GM12878 (cell line): ENCODE data around the gene HGS. TPM values are rescaled to one million over a fixed set of nuclear protein-coding genes. Genes with fewer than 3 reads are reported as not detected.

ENCODE experiments used
- ATAC-seq: fragments of 200-7000 bp; cut with Tn5 transposase; 3 replicates; pipeline ENCODE4 v1.9.1; 2020; ENCODE audit warnings: mild to moderate bottlenecking, moderate library complexity
- BruUV-seq: library from RNA; stranded (reverse); fragments of 400-500 nt; replicated peaks from 2 replicates; lab custom pipeline; 2021; lab: Mats Ljungman, UMichigan
- CTCF ChIA-PET: fragments of 300-600 bp; sonication (Branson Sonifier 250); formaldehyde crosslinking; extraction: SDS; loops from one replicate; lab custom pipeline; 2021; ENCODE audit warnings: inconsistent platforms; lab: Yijun Ruan, JAX
- POLR2A ChIA-PET: fragments of 350-600 bp; formaldehyde crosslinking; extraction: SDS; loops from one replicate; lab custom pipeline; 2021; ENCODE audit warnings: inconsistent platforms; lab: Charles Lee
- RAD21 ChIA-PET: fragments of 300-600 bp; sonication (Branson Sonifier 250); formaldehyde crosslinking; loops from one replicate; lab custom pipeline; 2023; ENCODE audit warnings: antibody characterized with exemption; ENCODE audit not compliant: unreplicated experiment; lab: Charles Lee
- SMC1A ChIA-PET: fragments of 300-600 bp; sonication (Branson Sonifier 250); formaldehyde crosslinking; loops from one replicate; lab custom pipeline; 2023; ENCODE audit not compliant: unreplicated experiment, uncharacterized antibody; lab: Charles Lee
- DNase-seq: peaks from one replicate; pipeline ENCODE4 v3.0.0-alpha.2; 2011; ENCODE audit warnings: low read depth, low spot score
- FAIRE-seq: peaks from 3 replicates; lab custom pipeline; 2011; peaks lifted over from hg19 to GRCh38; lab: Jason Lieb, UNC
- H2AFZ ChIP-seq: 2 replicates; pipeline ENCODE4 v1.6.0; 2011; ENCODE audit warnings: low read depth, low read length, control low read depth; ENCODE audit not compliant: control insufficient read depth
- H3K27ac ChIP-seq: 2 replicates; pipeline ENCODE4 v1.5.1; 2011; ENCODE audit warnings: control low read depth; ENCODE audit not compliant: control insufficient read depth, insufficient read depth
- H3K27me3 ChIP-seq, 2 experiments: replicated peaks in 1 of 2; 2 replicates each; pipeline versions ENCODE4 v1.6.0 to v1.6.1; 2011; ENCODE audit warnings: low read length in 1 of 2; ENCODE audit not compliant: control insufficient read depth in 2 of 2, insufficient read depth in 2 of 2
- H3K36me3 ChIP-seq, 2 experiments: 2 replicates each; pipeline ENCODE4 v1.5.1; 2011; ENCODE audit warnings: low read length in 1 of 2; ENCODE audit not compliant: control insufficient read depth in 2 of 2, insufficient read depth in 2 of 2
- H3K4me1 ChIP-seq: 2 replicates; pipeline ENCODE4 v1.6.1; 2011; ENCODE audit warnings: mild to moderate bottlenecking, low read length, moderate library complexity, mixed read lengths; ENCODE audit not compliant: control insufficient read depth, insufficient read depth
- H3K4me2 ChIP-seq: 2 replicates; pipeline ENCODE4 v1.6.0; 2011; ENCODE audit warnings: control low read depth; ENCODE audit not compliant: control insufficient read depth, insufficient read depth
- H3K4me3 ChIP-seq: fragments of 200-600 bp; sonication (generic); 2 replicates; pipeline ENCODE4 v1.5.1; 2016
- H3K79me2 ChIP-seq: 2 replicates; pipeline ENCODE4 v1.6.0; 2011; ENCODE audit warnings: low read length; ENCODE audit not compliant: control insufficient read depth, insufficient read depth
- H3K9ac ChIP-seq: 2 replicates; pipeline ENCODE4 v1.8.0; 2011; ENCODE audit warnings: low read length, control low read depth, mixed read lengths; ENCODE audit not compliant: control insufficient read depth, insufficient read depth
- H3K9me3 ChIP-seq: replicated peaks from 3 replicates; pipeline ENCODE4 v1.5.1; 2011; ENCODE audit warnings: mild to moderate bottlenecking, low read length; ENCODE audit not compliant: control insufficient read depth, insufficient read depth
- H4K20me1 ChIP-seq: 2 replicates; pipeline ENCODE4 v1.6.0; 2011; ENCODE audit not compliant: control insufficient read depth, insufficient read depth
- CBFB ChIP-seq: IDR thresholded peaks from 2 replicates; pipeline ENCODE4 v1.6.1; 2016; ENCODE audit warnings: antibody characterized with exemption, low read depth
- CREM ChIP-seq: IDR thresholded peaks from 2 replicates; pipeline ENCODE4 v1.6.1; 2014; ENCODE audit warnings: antibody characterized with exemption, low read depth
- FOXK2 ChIP-seq: fragments of 450-650 bp; IDR thresholded peaks from 2 replicates; pipeline ENCODE4 v1.6.1; 2017; ENCODE audit warnings: mild to moderate bottlenecking, moderate library complexity
- HSF1 ChIP-seq: fragments of 150-350 bp; IDR thresholded peaks from 2 replicates; pipeline ENCODE4 v1.6.1; 2014; ENCODE audit warnings: mild to moderate bottlenecking, low read depth, low read length
- NFXL1 ChIP-seq: fragments of 450-650 bp; IDR thresholded peaks from 2 replicates; pipeline ENCODE4 v1.6.1; 2017; ENCODE audit warnings: antibody characterized with exemption, mild to moderate bottlenecking, borderline replicate concordance
- NR2C2 ChIP-seq: IDR thresholded peaks from 2 replicates; pipeline ENCODE4 v1.6.1; 2011; ENCODE audit warnings: borderline replicate concordance, low read depth; ENCODE audit not compliant: control insufficient read depth, insufficient read length
- POLR2AphosphoS5 ChIP-seq: IDR thresholded peaks from 2 replicates; pipeline ENCODE4 v1.6.1; 2011; ENCODE audit warnings: mild to moderate bottlenecking, low read length, inconsistent platforms
- POU2F2 ChIP-seq: IDR thresholded peaks from 3 replicates; pipeline ENCODE4 v1.6.1; 2011; ENCODE audit warnings: low read depth, mild to moderate bottlenecking, low read length, borderline replicate concordance
- RELB ChIP-seq: fragments of 450-650 bp; IDR thresholded peaks from 2 replicates; pipeline ENCODE4 v1.6.1; 2017; ENCODE audit warnings: low read depth, mild to moderate bottlenecking, moderate library complexity
- SREBF1 ChIP-seq: IDR thresholded peaks from 2 replicates; pipeline ENCODE4 v1.6.1; 2012; ENCODE audit warnings: mild to moderate bottlenecking, low read length
- STAT1 ChIP-seq: fragments of 450-650 bp; conservative IDR thresholded peaks from 2 replicates; pipeline ENCODE4 v1.6.1; 2014; ENCODE audit warnings: antibody characterized with exemption, mild to moderate bottlenecking
- ZNF622 ChIP-seq: fragments of 450-650 bp; IDR thresholded peaks from 2 replicates; pipeline ENCODE4 v1.6.1; 2017; ENCODE audit warnings: mild to moderate bottlenecking, inconsistent platforms
- WGBS: methylation state at CpG from one replicate; pipeline ENCODE4 v1.1.6; 2016; ENCODE audit warnings: low lambda C conversion rate; ENCODE audit not compliant: insufficient replicate concordance, insufficient coverage; ENCODE audit errors: missing lambda C conversion rate; 5-methylcytosine and 5-hydroxymethylcytosine counted together
- in situ Hi-C: fragments of 300-500 bp; cut with MboI; formaldehyde crosslinking; loops from 9 replicates; pipeline ENCODE4 v1.14.3; 2018; ENCODE audit warnings: mixed read lengths
- intact Hi-C: fragments of 100-400 bp; cut with micrococcal nuclease; formaldehyde crosslinking; loops from one replicate; pipeline ENCODE4 v1.14.2; 2022; ENCODE audit not compliant: unreplicated experiment
- polyA plus RNA-seq, 11 experiments: library from polyadenylated mRNA; depleted of rRNA in 4 of 11; unstranded in 6 of 11; stranded (reverse) in 5 of 11; fragments of >200 nt; fragmentation: Nextera tagmentation in 4 of 11; fragmentation: Illumina TruSeq in 1 of 11; extraction: Ambion mirVana in 4 of 11; extraction: Trizol in 1 of 11; gene quantifications; 1 replicate in 1 of 11; 2 replicates in 10 of 11; pipeline versions ENCODE4 v1.2.1 to v1.2.3, GENCODE V29; 2011 to 2016; ENCODE audit warnings: inconsistent platforms in 2 of 11, missing spikeins in 2 of 11, low read depth in 1 of 11
- total RNA-seq, 4 experiments: library from RNA; depleted of rRNA in 3 of 4; stranded (reverse); fragments of >200 nt in 3 of 4; fragmentation: Illumina TruSeq in 1 of 4; extraction: Trizol in 1 of 4; gene quantifications; 2 replicates each; pipeline versions ENCODE4 v1.2.1 to v1.2.3, GENCODE V29; 2013 to 2021

The HGS gene
- total and polyA plus RNA-seq, 10 of the 15 experiments (the other 5 are each of a cell fraction or from before 2014, with no cell fraction given) = 2.2 to 85.6 (median 55.3) TPM

GRCh38 chr17:81694810-81695209, 11.0 kb downstream of the HGS start:
- Histone ChIP-seq H3K36me3 (peaks cover 19 to 53% of the 10 kb centered on the region in 2 experiments; a peak in 3 of 4 replicates), H3K27ac (no peak overlapping the region), H2AFZ (no peak overlapping the region), H3K79me2 (no peaks in the 10 kb centered on the region), H3K4me3 (no peak overlapping the region), H3K27me3 (no peaks in the 10 kb centered on the region), H3K4me1 (no peaks in the 10 kb centered on the region), H3K9ac (no peak overlapping the region), H3K9me3 (no peaks in the 10 kb centered on the region), H3K4me2 (no peak overlapping the region), H4K20me1 (no peaks in the 10 kb centered on the region; the same call in 1 of the 2 replicates)
- ChIA-PET RAD21 (no interaction called here), POLR2A (no interaction called here), CTCF (no interaction called here), SMC1A (no interaction called here)
- FAIRE-seq = no peak
- intact Hi-C loops (no loop called here), in situ Hi-C loops (no loop called here)
- no peak for ATAC-seq
- no peak for DNase-seq
- TF ChIP-seq CREM = no peak
- no peak for TF ChIP-seq POU2F2
- no peak for TF ChIP-seq ZNF622
- no peak for TF ChIP-seq NR2C2
- no peak for TF ChIP-seq SREBF1
- TF ChIP-seq FOXK2 = no peak
- TF ChIP-seq STAT1 = no peak
- TF ChIP-seq POLR2AphosphoS5 = no peak
- no peak for TF ChIP-seq NFXL1
- TF ChIP-seq RELB = no peak
- no peak for TF ChIP-seq CBFB
- TF ChIP-seq HSF1 = no peak
- BruUV-seq = no TSS peak
- WGBS = 87% methylated on average over 19 of the region's 19 CpGs
